ENCODE data around the gene LRRC10.

LRRC10 gene

DNA sequence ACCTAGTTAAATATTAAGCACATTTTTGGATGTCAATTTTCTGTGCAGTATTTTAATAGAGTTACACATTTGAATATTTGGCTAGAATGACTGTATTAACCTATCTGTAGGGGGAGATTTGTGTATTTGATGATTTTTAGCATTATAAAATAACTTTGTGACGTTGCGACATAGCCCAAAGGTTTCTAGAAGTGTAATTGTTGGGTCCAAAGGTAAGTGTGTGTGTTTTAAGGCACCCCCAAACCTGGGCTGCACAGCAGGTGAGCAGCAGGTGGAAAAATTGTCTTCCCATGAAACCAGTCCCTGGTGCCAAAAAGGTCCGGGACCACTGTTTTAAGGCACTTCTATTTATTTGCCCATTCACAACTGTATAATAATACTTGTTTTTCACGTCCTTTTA, 22.2 kb downstream of the LRRC10 start:
- H3K9me2 ChIP-seq (ENCODE audit: low read depth, low read length) = no peaks in the 10 kb centered on the region
- H3K79me2 ChIP-seq (ENCODE audit: insufficient read depth, low read length) = peaks cover 21% of the 10 kb centered on the region
- no peaks in the 10 kb centered on the region for H4K20me1 ChIP-seq (ENCODE audit: insufficient read depth, low read length)

GRCh38 chr12:69585189-69586062, 25.3 kb downstream of the LRRC10 start, which contains the start of gene CCT2:
TSS of gene CCT2 (plus strand) at chr12:69585459. CDS start at chr12:69585522, 63 bp downstream.
- peaks cover 18% of the 10 kb centered on the region for H3K4me1 ChIP-seq (ENCODE audit: insufficient read depth, low read length, severe bottlenecking)
- no peak for TF ChIP-seq EZH2 (IDR thresholded peaks at IDR 0.05; ENCODE audit: borderline replicate concordance, low read length)
- TF ChIP-seq, protein P1, sequence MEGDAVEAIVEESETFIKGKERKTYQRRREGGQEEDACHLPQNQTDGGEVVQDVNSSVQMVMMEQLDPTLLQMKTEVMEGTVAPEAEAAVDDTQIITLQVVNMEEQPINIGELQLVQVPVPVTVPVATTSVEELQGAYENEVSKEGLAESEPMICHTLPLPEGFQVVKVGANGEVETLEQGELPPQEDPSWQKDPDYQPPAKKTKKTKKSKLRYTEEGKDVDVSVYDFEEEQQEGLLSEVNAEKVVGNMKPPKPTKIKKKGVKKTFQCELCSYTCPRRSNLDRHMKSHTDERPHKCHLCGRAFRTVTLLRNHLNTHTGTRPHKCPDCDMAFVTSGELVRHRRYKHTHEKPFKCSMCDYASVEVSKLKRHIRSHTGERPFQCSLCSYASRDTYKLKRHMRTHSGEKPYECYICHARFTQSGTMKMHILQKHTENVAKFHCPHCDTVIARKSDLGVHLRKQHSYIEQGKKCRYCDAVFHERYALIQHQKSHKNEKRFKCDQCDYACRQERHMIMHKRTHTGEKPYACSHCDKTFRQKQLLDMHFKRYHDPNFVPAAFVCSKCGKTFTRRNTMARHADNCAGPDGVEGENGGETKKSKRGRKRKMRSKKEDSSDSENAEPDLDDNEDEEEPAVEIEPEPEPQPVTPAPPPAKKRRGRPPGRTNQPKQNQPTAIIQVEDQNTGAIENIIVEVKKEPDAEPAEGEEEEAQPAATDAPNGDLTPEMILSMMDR (IDR thresholded peaks at IDR 0.05; ENCODE audit: low read length) = peak; percentile 28; the same call in 1 of the 2 replicates

More for the DNA sequence above, 22.2 kb downstream of the LRRC10 start:
- no peaks in the 10 kb centered on the region; the same call in 1 of the 2 replicates for H3F3A ChIP-seq (ENCODE audit: insufficient read depth, low read length)
- H3K4me2 ChIP-seq (ENCODE audit: low read length) = no peak overlapping the region
- no peak overlapping the region for H2AFZ ChIP-seq (ENCODE audit: low read length)
- H3K27me3 ChIP-seq (ENCODE audit: insufficient read depth, low read length) = no peaks in the 10 kb centered on the region
- H3K4me1 ChIP-seq (ENCODE audit: insufficient read depth, low read length, severe bottlenecking) = peaks cover 18% of the 10 kb centered on the region
- peaks cover 80% of the 10 kb centered on the region for H3K36me3 ChIP-seq (ENCODE audit: insufficient read depth, low read length)
- no peak overlapping the region for H3K9ac ChIP-seq (ENCODE audit: low read length)
- H3K9me3 ChIP-seq (ENCODE audit: low read length) = no peaks in the 10 kb centered on the region
- no peak overlapping the region for H3K4me3 ChIP-seq (ENCODE audit: low read depth, low read length, poor library complexity, severe bottlenecking)
- TF ChIP-seq EZH2 (IDR thresholded peaks at IDR 0.05; ENCODE audit: borderline replicate concordance, low read length) = no peak
- TF ChIP-seq, protein P1 (IDR thresholded peaks at IDR 0.05; ENCODE audit: low read length) = no peak
- no peak overlapping the region for H3K27ac ChIP-seq (ENCODE audit: low read depth, low read length, poor library complexity, severe bottlenecking)

GRCh38 chr12:69583203-69583602, 27.5 kb downstream of the LRRC10 start:
- H3K27me3 ChIP-seq (ENCODE audit: insufficient read depth, low read length) = no peaks in the 10 kb centered on the region
- H3K9me2 ChIP-seq (ENCODE audit: low read depth, low read length) = no peaks in the 10 kb centered on the region
- peaks cover 27% of the 10 kb centered on the region for H3K36me3 ChIP-seq (ENCODE audit: insufficient read depth, low read length)
- no peak overlapping the region for H3K27ac ChIP-seq (ENCODE audit: low read depth, low read length, poor library complexity, severe bottlenecking)
- H3K4me1 ChIP-seq (ENCODE audit: insufficient read depth, low read length, severe bottlenecking) = peaks cover 30% of the 10 kb centered on the region
- H3K4me3 ChIP-seq (ENCODE audit: low read depth, low read length, poor library complexity, severe bottlenecking) = no peak overlapping the region
- H2AFZ ChIP-seq (ENCODE audit: low read length) = no peak overlapping the region
- H3K79me2 ChIP-seq (ENCODE audit: insufficient read depth, low read length) = peaks cover 13% of the 10 kb centered on the region
- no peaks in the 10 kb centered on the region for H3K9me3 ChIP-seq (ENCODE audit: low read length)
- H3K4me2 ChIP-seq (ENCODE audit: low read length) = no peak overlapping the region
- no peak overlapping the region for H3K9ac ChIP-seq (ENCODE audit: low read length)
- no peaks in the 10 kb centered on the region; the same call in 1 of the 2 replicates for H3F3A ChIP-seq (ENCODE audit: insufficient read depth, low read length)
- TF ChIP-seq, protein P1 (IDR thresholded peaks at IDR 0.05; ENCODE audit: low read length) = no peak
- TF ChIP-seq EZH2 (IDR thresholded peaks at IDR 0.05; ENCODE audit: borderline replicate concordance, low read length) = no peak
- H4K20me1 ChIP-seq (ENCODE audit: insufficient read depth, low read length) = no peaks in the 10 kb centered on the region

More at GRCh38 chr12:69585189-69586062, 25.3 kb downstream of the LRRC10 start, which contains the start of gene CCT2:
- Histone ChIP-seq H3K27me3 (ENCODE audit: insufficient read depth, low read length) (no peaks in the 10 kb centered on the region), H3K36me3 (ENCODE audit: insufficient read depth, low read length) (peaks cover 49% of the 10 kb centered on the region), H3K9me2 (ENCODE audit: low read depth, low read length) (no peaks in the 10 kb centered on the region), H3K4me3 (ENCODE audit: low read depth, low read length, poor library complexity, severe bottlenecking) (peak within 1 kb of the TSS; percentile 97), H2AFZ (ENCODE audit: low read length) (peak within 1 kb of the TSS; percentile 98), H3F3A (ENCODE audit: insufficient read depth, low read length) (no peaks in the 10 kb centered on the region; the same call in 1 of the 2 replicates), H3K79me2 (ENCODE audit: insufficient read depth, low read length) (peaks cover 17% of the 10 kb centered on the region), H3K27ac (ENCODE audit: low read depth, low read length, poor library complexity, severe bottlenecking) (peak within 1 kb of the TSS; percentile 71), H4K20me1 (ENCODE audit: insufficient read depth, low read length) (no peaks in the 10 kb centered on the region), H3K9me3 (ENCODE audit: low read length) (no peaks in the 10 kb centered on the region), H3K4me2 (ENCODE audit: low read length) (peak within 1 kb of the TSS; percentile 99), H3K9ac (ENCODE audit: low read length) (peak within 1 kb of the TSS; percentile 97)

Data from OCI-LY1 (cell line).